Esophagus (tissue), 2 donors: ENCODE measurements around the gene ZNF26. TPM values are rescaled to one million over a fixed set of nuclear protein-coding genes. Genes with fewer than 3 reads are reported as not detected.
A peak's percentile ranks its signal among the peaks of the same experiment; 100 is the strongest.
"Not testable (repeated sequence)": the region's sequence is repeated elsewhere in the genome, so short reads cannot be mapped to it uniquely, and the experiment has no call there.

Source experiments
- H3K27ac ChIP-seq, 2 donors: one replicate each; pipeline ENCODE4 v1.5.1; 2013; ENCODE audit warnings: low read depth in 2 of 2, mild to moderate bottlenecking in 2 of 2, inconsistent platforms in 1 of 2, low read length in 1 of 2, moderate library complexity in 1 of 2
- H3K27me3 ChIP-seq, 2 donors: one replicate each; pipeline ENCODE4 v1.6.1; 2013; ENCODE audit warnings: low read length in 2 of 2, control low read depth in 1 of 2, mild to moderate bottlenecking in 1 of 2; ENCODE audit not compliant: insufficient read depth in 2 of 2, control insufficient read depth in 1 of 2
- H3K36me3 ChIP-seq, 2 donors: one replicate each; pipeline ENCODE4 v1.6.1; 2013; ENCODE audit warnings: low read length in 1 of 2; ENCODE audit not compliant: control insufficient read depth in 2 of 2, insufficient read depth in 2 of 2
- H3K4me1 ChIP-seq, 2 donors: one replicate each; pipeline ENCODE4 v1.6.1; 2013; ENCODE audit warnings: low read length in 1 of 2; ENCODE audit not compliant: control insufficient read depth in 2 of 2, insufficient read depth in 2 of 2
- H3K4me3 ChIP-seq, 2 donors: one replicate each; pipeline ENCODE4 v1.5.1; 2013; ENCODE audit warnings: low read length in 2 of 2, mild to moderate bottlenecking in 2 of 2, low read depth in 1 of 2, moderate library complexity in 1 of 2
- H3K9me3 ChIP-seq, 2 donors: one replicate each; pipeline ENCODE4 v1.6.1; 2013; ENCODE audit warnings: mild to moderate bottlenecking in 2 of 2, low read depth in 1 of 2, low read length in 1 of 2, moderate library complexity in 1 of 2; ENCODE audit not compliant: control insufficient read depth in 2 of 2, insufficient read depth in 1 of 2
- WGBS, 2 donors: extraction: QIAGEN DNeasy Blood & Tissue Kit; methylation state at CpG; one replicate each; pipeline ENCODE4 v1.1.7; 2013; 5-methylcytosine and 5-hydroxymethylcytosine counted together
- polyA plus RNA-seq, 2 donors: library from polyadenylated mRNA; stranded (reverse); fragments of 200-250 nt; gene quantifications; one replicate each; pipeline ENCODE4 v1.2.3, GENCODE V29; 2013
- donor health status: healthy with polysubstance abuse.
- donor health status: Bipolar disorder and iron deficiency.

Gene ZNF26
- polyA plus RNA-seq = 1 to 10 TPM; 2.8 to 3.4 TPM

DNA sequence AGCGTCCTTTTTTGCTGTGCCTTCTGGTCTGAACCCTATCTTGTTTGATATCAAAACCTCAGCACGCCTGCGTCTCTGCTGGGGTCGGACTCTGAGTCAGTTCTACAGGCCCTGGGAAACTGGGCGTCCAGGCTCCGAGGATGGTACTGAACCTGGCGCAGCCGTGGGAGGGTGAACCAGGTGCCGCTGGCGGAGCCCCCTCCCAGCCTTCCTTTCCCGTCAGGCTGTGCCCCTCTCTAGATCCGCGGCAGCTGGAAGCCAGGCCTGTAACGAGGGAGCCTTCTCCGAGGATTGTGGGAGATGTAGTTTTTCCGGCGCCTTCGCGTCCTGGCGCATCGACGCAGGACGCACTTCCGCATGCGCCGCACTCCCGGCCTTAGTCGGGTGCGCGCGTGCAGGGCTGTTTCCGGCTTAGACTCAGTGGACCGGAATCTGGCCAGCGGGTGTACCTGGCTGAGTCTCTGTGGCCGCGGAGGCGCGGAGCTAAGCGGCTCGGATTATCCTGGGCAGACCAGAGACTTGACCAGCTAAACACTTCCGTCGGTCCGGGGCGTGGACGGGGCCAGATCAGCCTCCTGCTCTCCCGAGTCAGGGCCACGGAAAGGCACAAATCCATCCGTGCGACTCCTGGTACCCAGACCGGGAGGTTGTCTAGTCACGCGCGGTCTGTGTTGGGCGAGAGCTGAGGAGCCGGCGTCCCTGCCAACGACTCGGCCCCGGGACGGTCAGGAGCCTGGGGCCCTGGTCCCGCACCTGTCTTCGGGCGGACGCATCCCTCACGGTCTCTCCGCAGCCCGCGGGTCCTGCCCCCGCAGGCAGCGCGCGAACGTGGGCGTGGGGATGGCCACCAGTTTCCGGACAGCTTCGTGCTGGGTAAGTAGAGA, at the start of gene ZNF26:
Gene ZNF26, plus strand, starts transcription at position 367 of the 884 bp plus-strand sequence. Its CDS starts 474 bp downstream, at position 841.
- no peaks in the 10 kb centered on the region for H3K36me3 ChIP-seq
- H3K27me3 ChIP-seq = no peaks in the 10 kb centered on the region
- peak within 1 kb of the TSS; percentile 84 to 91 for H3K4me3 ChIP-seq
- peaks cover 2 to 4% of the 10 kb centered on the region in 2 donors for H3K9me3 ChIP-seq
- peak within 1 kb of the TSS; percentile 94 to 96 for H3K27ac ChIP-seq
- peaks cover 3 to 5% of the 10 kb centered on the region in 2 donors for H3K4me1 ChIP-seq
- 0 to 1% methylated on average over 73 to 76 of the region's 76 CpGs for WGBS, 2 donors

GRCh38 chr12:132936921-132937320, 49.2 kb upstream of the ZNF26 start:
- peaks cover 9 to 30% of the 10 kb centered on the region in 2 donors for H3K9me3 ChIP-seq
- H3K4me3 ChIP-seq, H3K4me1 ChIP-seq, H3K27ac ChIP-seq, H3K27me3 ChIP-seq: not testable (repeated sequence)
- 96 to 98% methylated on average over 8 of the region's 8 CpGs for WGBS, 2 donors
- peaks cover 3 to 15% of the 10 kb centered on the region in 2 donors for H3K36me3 ChIP-seq

GRCh38 chr12:132937476-132937875, 48.7 kb upstream of the ZNF26 start:
- H3K4me3 ChIP-seq = no peak overlapping the region
- H3K4me1 ChIP-seq = no peaks in the 10 kb centered on the region
- no peak overlapping the region for H3K27ac ChIP-seq
- 99 to 100% methylated on average over 2 of the region's 2 CpGs for WGBS, 2 donors
- H3K27me3 ChIP-seq = no peaks in the 10 kb centered on the region
- H3K9me3 ChIP-seq = peaks cover 13 to 32% of the 10 kb centered on the region in 2 donors
- H3K36me3 ChIP-seq = peaks cover 8 to 20% of the 10 kb centered on the region in 2 donors

DNA sequence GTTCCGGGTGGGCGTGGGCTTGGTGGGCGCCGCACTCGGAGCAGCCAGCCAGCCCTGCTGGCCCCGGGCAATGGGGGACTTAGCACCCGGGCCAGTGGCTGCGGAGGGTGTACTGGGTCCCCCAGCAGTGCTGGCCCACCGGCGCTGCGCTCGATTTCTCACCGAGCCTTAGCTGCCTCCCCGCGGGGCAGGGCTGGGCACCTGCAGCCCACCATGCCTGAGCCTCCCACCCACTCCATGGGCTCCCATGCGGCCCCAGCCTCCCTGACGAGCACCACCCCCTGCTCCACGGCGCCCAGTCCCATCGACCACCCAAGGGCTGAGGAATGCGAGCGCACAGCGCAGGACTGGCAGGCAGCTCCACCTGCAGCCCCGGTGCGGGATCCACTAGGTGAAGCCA, 47.4 kb upstream of the ZNF26 start:
- Histone ChIP-seq H3K9me3 (peaks cover 24 to 38% of the 10 kb centered on the region in 2 donors), H3K36me3 (peaks cover 15 to 26% of the 10 kb centered on the region in 2 donors)
- 93 to 97% methylated on average over 14 to 25 of the region's 25 CpGs for WGBS, 2 donors
- not testable (repeated sequence) for H3K4me1 ChIP-seq, H3K27ac ChIP-seq, H3K4me3 ChIP-seq, H3K27me3 ChIP-seq

DNA sequence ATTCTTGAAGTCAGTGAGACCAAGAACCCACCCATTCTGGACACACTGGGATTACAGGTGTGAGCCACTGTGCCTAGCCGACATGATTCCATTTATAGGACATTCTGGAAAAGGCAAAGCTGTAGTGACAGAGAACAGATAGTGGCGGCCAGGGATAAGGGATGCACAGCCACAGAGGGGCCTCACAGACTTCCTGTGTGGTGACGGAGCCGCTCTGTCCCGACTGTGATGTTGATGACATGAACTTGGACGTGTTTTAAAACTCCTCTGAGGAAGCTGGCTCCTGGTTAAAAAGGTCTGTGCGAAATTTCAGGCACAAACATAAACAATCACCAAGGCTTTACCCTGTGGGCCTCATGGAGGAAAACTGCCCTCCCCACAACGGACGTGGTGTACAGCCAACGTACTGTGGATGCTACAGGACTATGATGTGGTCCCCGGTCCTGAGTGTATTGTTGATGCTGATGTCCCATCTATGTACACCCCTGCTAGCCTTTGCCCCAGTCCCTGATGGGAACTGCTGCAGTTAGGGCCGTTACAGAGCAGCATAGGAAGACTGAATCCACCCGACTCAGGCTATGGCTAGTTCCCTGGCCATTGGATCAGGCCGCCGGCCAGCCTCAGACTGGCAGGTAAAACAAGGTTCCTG, 46.0 kb upstream of the ZNF26 start:
- Histone ChIP-seq H3K4me3 (no peak overlapping the region), H3K9me3 (peaks cover 29 to 42% of the 10 kb centered on the region in 2 donors), H3K27ac (no peak overlapping the region), H3K27me3 (no peaks in the 10 kb centered on the region), H3K36me3 (peaks cover 19 to 34% of the 10 kb centered on the region in 2 donors), H3K4me1 (no peaks in the 10 kb centered on the region)
- 97 to 98% methylated on average over 15 of the region's 15 CpGs for WGBS, 2 donors

DNA sequence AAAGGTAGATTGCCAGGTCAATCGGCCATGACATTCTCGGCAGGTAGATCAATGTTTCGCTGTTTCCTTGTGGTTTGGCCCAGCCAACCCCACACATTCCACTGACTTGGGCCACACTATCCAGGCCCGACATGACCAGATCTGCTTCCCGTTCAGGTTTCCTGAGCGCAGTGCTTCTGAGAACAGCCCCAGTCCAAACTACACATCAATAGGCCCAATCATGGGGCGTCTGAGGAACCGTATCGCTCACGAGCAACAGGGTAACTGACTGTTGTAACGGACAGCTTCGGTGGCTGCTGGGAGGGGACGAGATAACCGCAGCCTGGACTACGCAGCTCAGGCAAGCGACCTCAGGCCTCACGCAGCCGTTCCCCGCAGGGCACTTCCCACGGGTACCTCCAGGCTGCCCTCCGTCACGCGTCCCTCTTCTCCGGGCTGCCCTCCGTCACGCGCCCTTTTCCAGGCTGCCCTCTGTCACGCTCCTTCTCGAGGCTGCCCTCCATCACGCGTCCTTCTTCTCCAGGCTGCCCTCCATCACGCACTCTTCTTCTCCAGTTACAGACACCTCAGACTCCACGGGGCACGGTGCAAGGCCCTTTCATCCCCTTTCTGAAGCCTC, 44.7 kb upstream of the ZNF26 start:
- H3K4me3 ChIP-seq = no peak overlapping the region
- H3K9me3 ChIP-seq = peaks cover 36 to 50% of the 10 kb centered on the region in 2 donors
- no peaks in the 10 kb centered on the region for H3K4me1 ChIP-seq
- H3K27ac ChIP-seq = no peak overlapping the region
- H3K27me3 ChIP-seq = no peaks in the 10 kb centered on the region
- WGBS, 2 donors = 96 to 98% methylated on average over 34 of the region's 34 CpGs
- H3K36me3 ChIP-seq = peaks cover 25 to 43% of the 10 kb centered on the region in 2 donors

- no peaks in the 10 kb centered on the region for H3K4me1 ChIP-seq
- H3K27me3 ChIP-seq = no peaks in the 10 kb centered on the region
- WGBS, 2 donors = 98 to 99% methylated on average over 13 of the region's 13 CpGs
- H3K27ac ChIP-seq = no peak overlapping the region
- no peak overlapping the region for H3K4me3 ChIP-seq
- H3K9me3 ChIP-seq = peaks cover 38 to 53% of the 10 kb centered on the region in 2 donors
- H3K36me3 ChIP-seq = peaks cover 25 to 48% of the 10 kb centered on the region in 2 donors
Measured at GRCh38 chr12:132942611-132943010, 43.6 kb upstream of the ZNF26 start.

GRCh38 chr12:132945806-132946205, 40.4 kb upstream of the ZNF26 start:
- Histone ChIP-seq H3K27me3 (no peaks in the 10 kb centered on the region), H3K27ac (no peak overlapping the region), H3K36me3 (peaks cover 31 to 55% of the 10 kb centered on the region in 2 donors), H3K4me3 (no peak overlapping the region), H3K9me3 (peaks cover 54 to 71% of the 10 kb centered on the region in 2 donors), H3K4me1 (no peaks in the 10 kb centered on the region)
- WGBS, 2 donors = 97 to 99% methylated on average over 9 of the region's 9 CpGs

- no peak overlapping the region for H3K4me3 ChIP-seq
Measured at GRCh38 chr12:132946246-132946820, 39.8 kb upstream of the ZNF26 start.

More at GRCh38 chr12:132946246-132946820, 39.8 kb upstream of the ZNF26 start:
- no peaks in the 10 kb centered on the region for H3K27me3 ChIP-seq
- no peaks in the 10 kb centered on the region for H3K4me1 ChIP-seq
- 92 to 98% methylated on average over 8 of the region's 8 CpGs for WGBS, 2 donors
- H3K9me3 ChIP-seq = peaks cover 49 to 71% of the 10 kb centered on the region in 2 donors
- peaks cover 31 to 54% of the 10 kb centered on the region in 2 donors for H3K36me3 ChIP-seq
- no peak overlapping the region for H3K27ac ChIP-seq
